Esophagus mucosa (tissue), 1 donor: ENCODE results near the gene OR4A47. TPM values are rescaled to one million over a fixed set of nuclear protein-coding genes. Genes with fewer than 3 reads are reported as not detected.
"Not testable (repeated sequence)": the region's sequence is repeated elsewhere in the genome, so short reads cannot be mapped to it uniquely, and the experiment has no call there.

Experiments used
- ATAC-seq: fragments of 200-7000 bp; cut with Tn5 transposase; one replicate; pipeline ENCODE4 v1.9.1; 2020
- total RNA-seq: library from RNA; stranded (reverse); gene quantifications from one replicate; pipeline ENCODE4 v1.2.4, GENCODE V29; 2023
- donor health status: DM: yes; HTN: yes; CAD: no.

OR4A47 gene
- not detected for total RNA-seq

GRCh38 chr11:48488493-48488892 lies at the start of gene OR4A47:
OR4A47 (plus strand) TSS chr11:48488793; CDS start chr11:48488793, 0 bp downstream.
- not testable (repeated sequence) for ATAC-seq

GRCh38 chr11:48455909-48456308 lies 32.7 kb upstream of the OR4A47 start:
- ATAC-seq = not testable (repeated sequence)

GRCh38 chr11:48473966-48474365 lies 14.6 kb upstream of the OR4A47 start:
- ATAC-seq = not testable (repeated sequence)

- not testable (repeated sequence) for ATAC-seq
Measured at GRCh38 chr11:48474703-48475102, 13.9 kb upstream of the OR4A47 start.

- ATAC-seq = not testable (repeated sequence)
Measured at GRCh38 chr11:48506169-48506568, 17.6 kb downstream of the OR4A47 start.

- no peak for ATAC-seq
Measured at GRCh38 chr11:48538991-48539390, 50.4 kb downstream of the OR4A47 start.

Other genes starting within 250 kb of the OR4A47 start
- gene OR4X2, start 243.7 kb upstream of the OR4A47 start, total RNA-seq = not detected
- gene OR4X1, start 224.9 kb upstream of the OR4A47 start, total RNA-seq = not detected
- gene OR4S1, start 182.6 kb upstream of the OR4A47 start, total RNA-seq = not detected
- not detected for gene OR4C3, start 163.9 kb upstream of the OR4A47 start, total RNA-seq
- not detected for gene OR4C5, start 122.3 kb upstream of the OR4A47 start, total RNA-seq